Stimulated activated CD8-positive, alpha-beta memory T cell treated with anti-CD3 and anti-CD28 coated beads, Interleukin-15, amount 100 ng/mL, for 48 hours (primary cell): ENCODE data around the gene GPR107.

Experiments
- DNase-seq, 2 donors: peaks; one replicate each; pipeline ENCODE4 v3.0.0-alpha.2; 2020; ENCODE audit warnings: low read depth in 2 of 2

GPR107 gene

DNA sequence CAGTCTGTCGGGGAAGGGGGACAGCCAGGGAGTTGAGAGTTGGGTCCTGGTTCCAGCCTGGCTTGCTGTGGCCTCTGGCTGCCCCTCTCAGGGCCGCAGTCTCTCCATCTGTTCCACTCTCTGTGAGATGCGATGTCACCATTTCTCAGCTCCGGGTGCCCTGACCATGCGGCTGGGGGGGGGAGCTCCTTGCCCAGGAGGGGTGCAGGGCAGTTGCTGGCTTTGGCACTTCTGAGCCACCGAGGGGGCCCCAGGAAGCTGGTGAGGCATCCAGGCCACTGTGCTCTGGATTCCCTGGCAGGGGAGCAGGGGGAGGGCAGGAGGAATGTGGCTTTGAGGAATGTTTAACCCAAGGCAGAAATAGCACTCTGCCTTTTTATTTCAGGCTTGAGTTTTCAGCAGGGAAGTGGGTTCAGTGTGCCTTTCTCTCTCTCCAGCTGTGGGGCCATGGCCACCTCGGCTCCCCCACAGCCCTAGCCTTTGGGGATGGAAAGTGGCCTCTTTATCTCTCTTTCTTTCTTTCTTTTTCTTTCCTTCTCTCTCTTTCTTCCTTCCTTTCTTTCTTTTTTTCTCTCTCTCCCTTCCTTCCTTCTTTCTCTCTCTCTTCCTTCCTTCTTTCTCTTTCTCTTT lies 129.5 kb downstream of the GPR107 start:
- DNase-seq: no peak

DNA sequence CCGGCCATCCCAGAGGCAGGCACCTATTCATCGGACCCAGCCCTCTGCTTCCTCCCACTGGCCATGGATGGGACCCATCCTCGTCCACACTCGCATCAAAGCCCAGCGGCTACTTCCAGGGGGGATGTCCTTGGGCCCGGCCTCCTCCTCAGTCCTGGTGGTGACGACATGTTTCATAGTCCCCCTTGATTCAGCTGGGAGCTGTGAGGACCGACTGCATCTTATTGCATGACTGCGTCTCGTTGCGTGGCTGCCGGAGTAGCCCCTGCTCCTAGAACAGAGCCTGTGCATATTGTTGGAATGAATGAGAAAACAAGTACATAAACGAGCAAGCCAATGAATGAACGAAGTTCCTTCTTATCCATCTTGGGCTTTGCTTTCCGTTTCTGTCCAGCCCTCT lies 131.3 kb downstream of the GPR107 start:
- DNase-seq: no peak

DNA sequence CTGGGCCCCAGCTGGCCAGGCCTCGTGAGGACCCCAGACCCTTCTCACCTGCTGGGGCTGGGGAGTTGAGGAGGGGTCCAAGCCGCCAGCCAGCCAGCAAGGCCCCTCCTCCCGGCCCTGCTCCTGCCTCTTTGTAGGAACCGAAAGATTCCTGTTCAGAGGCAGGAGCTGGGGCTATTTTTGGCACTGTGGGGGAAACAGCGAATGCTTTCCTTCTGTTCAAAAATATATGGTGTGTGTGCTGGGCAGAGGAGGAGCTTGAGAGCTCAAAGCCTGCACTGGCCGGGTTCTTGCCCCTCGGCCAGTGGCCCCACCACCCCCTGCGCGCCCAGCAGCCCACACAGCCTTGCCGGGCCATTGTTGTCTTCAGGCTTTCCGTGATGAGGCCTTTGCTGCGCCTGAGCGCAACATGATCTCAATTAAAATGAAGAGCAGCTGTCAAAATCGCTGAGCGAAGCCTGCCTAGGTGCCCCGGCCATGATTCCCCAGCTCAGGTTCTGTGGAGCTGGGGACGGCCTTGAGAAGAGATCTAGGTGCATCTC lies 131.9 kb downstream of the GPR107 start:
- no peak for DNase-seq

DNA sequence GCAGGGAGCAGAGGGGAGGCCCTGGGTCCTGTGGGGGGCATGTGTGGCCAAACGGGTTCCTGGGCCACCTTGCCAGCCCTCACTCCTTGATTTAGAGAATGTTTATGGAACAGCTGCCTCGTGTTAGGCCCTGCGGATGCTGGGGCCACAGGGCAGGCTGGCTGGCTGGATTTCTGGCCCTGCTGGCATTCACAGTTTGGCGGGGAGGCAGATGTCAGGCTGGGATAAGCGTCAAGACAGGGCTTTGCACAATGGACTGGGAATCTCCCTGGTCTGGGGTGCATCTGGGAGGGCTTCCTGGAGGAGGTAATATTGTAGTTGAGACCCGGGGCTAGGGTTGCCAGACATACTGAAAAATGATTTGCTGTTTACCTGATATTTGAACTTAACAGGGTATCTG lies 132.3 kb downstream of the GPR107 start:
- DNase-seq: no peak

DNA sequence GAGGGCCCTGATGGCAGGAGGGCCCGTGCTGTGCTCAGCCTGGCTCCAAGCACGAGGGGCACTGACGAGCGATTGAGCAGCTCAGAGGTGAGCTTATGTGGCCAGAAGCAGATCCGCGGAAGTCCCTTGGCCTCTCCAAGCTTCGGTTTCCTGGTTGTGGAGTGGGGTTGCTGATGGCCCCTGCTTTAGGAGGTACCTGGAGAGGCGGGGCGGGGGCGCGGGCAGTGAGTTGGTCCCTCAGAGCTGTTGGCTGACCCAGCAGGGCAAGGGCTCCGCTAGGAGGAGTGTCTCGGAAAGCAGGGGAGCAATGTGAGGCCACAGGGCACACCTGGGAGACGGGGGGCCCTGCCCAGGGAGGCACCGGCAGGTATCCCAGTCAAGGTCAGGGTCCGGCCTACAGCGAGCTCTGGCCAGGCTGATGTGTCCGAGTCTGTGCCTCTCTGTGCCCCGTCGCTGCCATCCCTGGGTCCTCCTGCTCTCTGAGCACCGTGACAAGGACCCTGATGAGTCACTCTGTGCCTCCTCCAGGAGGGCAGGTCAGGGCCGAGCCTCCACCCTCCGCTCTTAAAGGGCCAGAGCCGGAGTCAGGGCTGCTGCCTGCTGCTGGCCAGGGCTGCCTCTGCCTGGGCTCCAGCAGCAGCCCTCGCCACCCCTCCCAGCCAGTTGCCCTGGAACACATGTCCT lies 133.3 kb downstream of the GPR107 start:
- no peak for DNase-seq

DNA sequence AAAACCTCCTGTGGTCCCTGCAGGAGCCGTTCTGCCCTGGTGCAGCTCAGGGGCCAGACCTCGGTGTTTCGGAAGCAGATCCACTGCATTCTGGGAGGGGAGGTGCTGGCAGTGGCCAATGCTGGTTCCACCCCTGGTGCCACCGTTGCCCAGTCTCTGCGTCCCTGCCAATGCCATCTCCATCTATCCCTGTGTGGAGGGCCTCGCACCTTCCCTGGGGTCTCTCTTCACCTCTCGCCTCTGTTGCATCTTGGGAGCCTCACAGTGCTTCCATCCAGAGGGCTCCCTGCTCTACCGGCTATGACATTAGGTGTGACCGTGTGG lies 133.8 kb downstream of the GPR107 start:
- DNase-seq: no peak

DNA sequence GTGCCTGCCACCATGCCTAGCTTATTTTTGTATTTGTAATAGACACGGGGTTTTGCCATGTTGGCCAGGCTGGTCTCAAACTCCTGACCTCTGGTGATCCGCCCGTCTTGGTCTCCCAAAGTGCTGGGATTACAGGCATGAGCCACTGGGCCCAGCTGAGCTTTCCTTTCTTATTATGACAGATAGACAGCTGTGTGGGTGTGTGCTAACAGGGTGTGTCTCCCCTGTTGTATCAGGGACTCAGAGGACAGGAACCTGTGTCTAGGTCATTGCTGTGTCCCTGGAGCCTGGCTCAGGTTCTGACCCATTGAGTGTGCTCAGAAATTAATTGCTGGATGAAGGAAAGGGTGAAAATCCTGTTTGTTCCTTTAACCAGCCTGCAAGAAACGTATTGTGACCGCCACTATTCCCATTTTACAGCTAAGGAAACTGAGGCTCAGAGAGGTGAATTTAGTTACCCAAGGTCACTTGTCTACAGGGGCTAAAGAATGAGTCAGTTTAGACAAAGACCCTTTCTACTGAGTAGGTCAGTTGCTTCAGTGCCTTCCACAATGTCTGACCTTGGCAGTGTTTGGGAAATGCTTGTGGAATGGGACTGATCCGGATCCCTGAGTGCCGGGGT lies 135.3 kb downstream of the GPR107 start:
- no peak for DNase-seq
